OCI-LY1 (cell line): ENCODE results near the gene DHCR7.

Source experiments
- EZH2 ChIP-seq: fragments of 200-600 bp; sonication (generic), shearing (Covaris generic); IDR thresholded peaks from 2 replicates; pipeline ENCODE4 v1.8.0; 2017; ENCODE audit warnings: borderline replicate concordance, mixed run types, mild to moderate bottlenecking, antibody characterized with exemption, low read length, moderate library complexity, mixed read lengths
- TF ChIP-seq, protein P1 (sequence below): fragments of 200-600 bp; sonication (generic), shearing (Covaris generic); IDR thresholded peaks from 2 replicates; pipeline ENCODE4 v1.5.1; 2017; ENCODE audit warnings: mild to moderate bottlenecking, antibody characterized with exemption, low read length, moderate library complexity, mixed read lengths

DNA sequence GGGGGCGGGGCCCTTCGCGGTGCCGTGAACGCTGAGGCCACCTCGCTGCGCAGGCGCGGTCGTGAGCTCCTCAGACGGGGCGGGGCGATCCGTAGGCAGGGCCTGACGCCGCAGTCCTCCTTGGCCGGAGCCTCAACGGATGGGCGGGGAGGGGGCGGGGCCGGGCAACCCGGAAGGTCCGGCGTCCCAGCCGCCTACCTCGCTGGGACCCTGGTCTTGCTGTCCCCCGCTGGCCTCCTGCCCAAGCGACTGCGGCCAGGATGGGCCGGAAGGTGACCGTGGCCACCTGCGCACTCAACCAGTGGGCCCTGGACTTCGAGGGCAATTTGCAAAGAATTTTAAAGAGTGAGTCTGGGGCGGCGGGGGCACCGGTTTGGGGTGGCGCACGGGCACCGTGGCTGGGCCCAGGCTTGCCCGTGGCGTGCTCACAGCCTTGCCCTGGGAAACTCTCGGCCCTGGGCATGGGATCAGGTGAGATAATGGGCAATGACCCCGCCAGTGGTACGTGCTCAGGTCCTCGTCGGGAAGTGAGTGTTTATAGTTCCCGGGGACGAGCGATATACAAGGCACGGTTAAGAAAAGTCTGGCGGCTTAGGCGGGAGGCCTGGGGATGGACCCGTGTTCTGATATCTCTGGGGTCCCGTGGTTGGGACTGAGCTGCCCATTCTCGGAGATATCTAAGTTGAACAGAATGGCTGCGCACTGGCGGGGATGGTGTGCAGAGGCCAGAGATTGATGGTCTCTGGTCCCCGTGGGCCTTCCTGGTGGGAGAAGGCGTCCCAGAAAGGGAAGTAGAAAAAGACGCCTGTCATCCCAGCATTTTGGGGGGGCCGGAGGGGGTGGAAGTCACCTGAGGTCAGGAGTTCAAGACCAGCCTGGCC lies 5.1 kb upstream of the DHCR7 start, which contains the start of gene NADSYN1:
- TF ChIP-seq, protein P1, sequence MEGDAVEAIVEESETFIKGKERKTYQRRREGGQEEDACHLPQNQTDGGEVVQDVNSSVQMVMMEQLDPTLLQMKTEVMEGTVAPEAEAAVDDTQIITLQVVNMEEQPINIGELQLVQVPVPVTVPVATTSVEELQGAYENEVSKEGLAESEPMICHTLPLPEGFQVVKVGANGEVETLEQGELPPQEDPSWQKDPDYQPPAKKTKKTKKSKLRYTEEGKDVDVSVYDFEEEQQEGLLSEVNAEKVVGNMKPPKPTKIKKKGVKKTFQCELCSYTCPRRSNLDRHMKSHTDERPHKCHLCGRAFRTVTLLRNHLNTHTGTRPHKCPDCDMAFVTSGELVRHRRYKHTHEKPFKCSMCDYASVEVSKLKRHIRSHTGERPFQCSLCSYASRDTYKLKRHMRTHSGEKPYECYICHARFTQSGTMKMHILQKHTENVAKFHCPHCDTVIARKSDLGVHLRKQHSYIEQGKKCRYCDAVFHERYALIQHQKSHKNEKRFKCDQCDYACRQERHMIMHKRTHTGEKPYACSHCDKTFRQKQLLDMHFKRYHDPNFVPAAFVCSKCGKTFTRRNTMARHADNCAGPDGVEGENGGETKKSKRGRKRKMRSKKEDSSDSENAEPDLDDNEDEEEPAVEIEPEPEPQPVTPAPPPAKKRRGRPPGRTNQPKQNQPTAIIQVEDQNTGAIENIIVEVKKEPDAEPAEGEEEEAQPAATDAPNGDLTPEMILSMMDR: no peak
- TF ChIP-seq EZH2: no peak
